Nephron (organoid): ENCODE results near the gene SIGLEC7.

Experiments
- H3K27ac Mint-ChIP-seq, 3 experiments: 2 replicates each; pipeline ENCODE4 v1.8.0; 2020; ENCODE audit warnings: mixed read lengths in 3 of 3, mild to moderate bottlenecking in 2 of 3, moderate library complexity in 1 of 3
- H3K27me3 Mint-ChIP-seq: 2 replicates; pipeline ENCODE4 v1.8.0; 2021; ENCODE audit warnings: low read depth, mild to moderate bottlenecking, moderate library complexity, mixed read lengths
- H3K36me3 Mint-ChIP-seq: 2 replicates; pipeline ENCODE4 v1.8.0; 2020; ENCODE audit warnings: low read depth, mixed read lengths
- H3K4me1 Mint-ChIP-seq: 2 replicates; pipeline ENCODE4 v1.8.0; 2020; ENCODE audit warnings: mixed read lengths
- H3K4me3 Mint-ChIP-seq, 3 experiments: 2 replicates each; pipeline ENCODE4 v1.8.0; 2020; ENCODE audit warnings: mild to moderate bottlenecking in 3 of 3, mixed read lengths in 3 of 3, moderate library complexity in 2 of 3
- H3K9me3 Mint-ChIP-seq: 2 replicates; pipeline ENCODE4 v1.8.0; 2020; ENCODE audit warnings: mixed read lengths
- TF ChIP-seq, protein P1 (sequence below), 3 experiments: fragments of 200-600 bp; sonication (generic); IDR thresholded peaks; one replicate each; pipeline ENCODE4 v1.5.0; 2021; ENCODE audit warnings: antibody characterized with exemption in 3 of 3; ENCODE audit not compliant: unreplicated experiment in 3 of 3

SIGLEC7 gene

DNA sequence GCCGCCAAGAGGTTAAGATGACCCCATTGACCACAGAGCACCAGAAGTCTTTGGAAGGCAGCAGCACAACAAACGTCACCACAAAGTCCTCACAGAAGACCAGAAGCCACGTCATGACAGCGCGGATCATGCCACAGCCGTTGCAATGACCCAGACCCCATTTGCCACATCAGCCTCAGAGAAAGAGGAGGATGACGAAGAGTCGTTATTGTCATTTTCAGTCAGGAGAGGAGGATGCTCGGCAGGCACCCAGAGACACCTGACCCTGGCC is 53.1 kb downstream of the SIGLEC7 start:
- no peaks in the 10 kb centered on the region for H3K36me3 Mint-ChIP-seq
- H3K27me3 Mint-ChIP-seq = peaks cover 28% of the 10 kb centered on the region
- no peaks in the 10 kb centered on the region for H3K4me1 Mint-ChIP-seq
- no peak overlapping the region for H3K27ac Mint-ChIP-seq
- H3K4me3 Mint-ChIP-seq = no peak overlapping the region
- TF ChIP-seq, protein P1, sequence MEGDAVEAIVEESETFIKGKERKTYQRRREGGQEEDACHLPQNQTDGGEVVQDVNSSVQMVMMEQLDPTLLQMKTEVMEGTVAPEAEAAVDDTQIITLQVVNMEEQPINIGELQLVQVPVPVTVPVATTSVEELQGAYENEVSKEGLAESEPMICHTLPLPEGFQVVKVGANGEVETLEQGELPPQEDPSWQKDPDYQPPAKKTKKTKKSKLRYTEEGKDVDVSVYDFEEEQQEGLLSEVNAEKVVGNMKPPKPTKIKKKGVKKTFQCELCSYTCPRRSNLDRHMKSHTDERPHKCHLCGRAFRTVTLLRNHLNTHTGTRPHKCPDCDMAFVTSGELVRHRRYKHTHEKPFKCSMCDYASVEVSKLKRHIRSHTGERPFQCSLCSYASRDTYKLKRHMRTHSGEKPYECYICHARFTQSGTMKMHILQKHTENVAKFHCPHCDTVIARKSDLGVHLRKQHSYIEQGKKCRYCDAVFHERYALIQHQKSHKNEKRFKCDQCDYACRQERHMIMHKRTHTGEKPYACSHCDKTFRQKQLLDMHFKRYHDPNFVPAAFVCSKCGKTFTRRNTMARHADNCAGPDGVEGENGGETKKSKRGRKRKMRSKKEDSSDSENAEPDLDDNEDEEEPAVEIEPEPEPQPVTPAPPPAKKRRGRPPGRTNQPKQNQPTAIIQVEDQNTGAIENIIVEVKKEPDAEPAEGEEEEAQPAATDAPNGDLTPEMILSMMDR (IDR thresholded peaks at IDR 0.05; ENCODE audit: unreplicated experiment in 3 of 3) = no peak
- no peaks in the 10 kb centered on the region for H3K9me3 Mint-ChIP-seq

DNA sequence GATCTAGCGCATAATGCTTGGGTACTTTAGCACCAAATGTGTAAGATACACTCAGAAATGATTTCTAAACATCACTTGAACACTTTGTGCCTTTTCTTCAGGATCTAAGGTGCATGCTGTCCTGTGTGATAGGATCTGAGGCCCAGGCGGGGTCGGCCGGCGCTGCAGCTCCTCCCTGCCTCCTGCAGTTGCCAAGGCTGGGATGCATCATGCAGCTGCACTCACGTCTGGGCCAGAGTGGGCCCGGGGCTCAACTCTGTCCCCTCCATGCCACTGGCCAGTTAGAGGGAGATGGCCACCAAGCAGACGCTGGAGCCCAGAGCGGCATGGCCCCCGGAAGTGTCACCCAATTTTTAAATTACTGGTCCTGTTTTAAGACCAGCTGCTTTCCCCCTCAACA is 53.5 kb downstream of the SIGLEC7 start:
- Mint-ChIP-seq H3K9me3 (peaks cover 2% of the 10 kb centered on the region), H3K36me3 (no peaks in the 10 kb centered on the region), H3K4me3 (no peak overlapping the region), H3K4me1 (no peaks in the 10 kb centered on the region), H3K27ac (no peak overlapping the region), H3K27me3 (peaks cover 26% of the 10 kb centered on the region)
- TF ChIP-seq, protein P1 (IDR thresholded peaks at IDR 0.05; ENCODE audit: unreplicated experiment in 3 of 3) = no peak

DNA sequence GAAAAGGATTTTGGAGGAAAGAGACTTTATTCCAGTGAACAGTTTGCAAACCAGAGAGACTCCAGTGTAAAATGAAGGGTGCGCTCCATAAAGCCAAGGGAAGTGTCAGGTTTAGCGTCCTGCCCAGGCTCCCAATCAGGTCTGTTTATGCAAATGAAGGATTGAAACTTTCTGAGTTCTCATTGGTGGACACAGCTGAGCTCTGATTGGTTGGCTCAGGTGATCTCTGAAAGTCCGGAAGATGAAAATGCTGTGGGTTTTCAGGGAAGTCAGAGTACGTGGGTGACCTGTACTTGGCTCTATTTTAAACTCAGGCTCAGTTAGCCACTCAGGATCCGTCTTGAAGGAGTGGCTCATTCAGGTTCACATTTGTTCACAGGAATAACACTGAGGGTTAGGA is 54.1 kb downstream of the SIGLEC7 start:
- Mint-ChIP-seq H3K27me3 (peaks cover 22% of the 10 kb centered on the region), H3K9me3 (peaks cover 4% of the 10 kb centered on the region), H3K4me1 (no peaks in the 10 kb centered on the region), H3K27ac (no peak overlapping the region), H3K4me3 (no peak overlapping the region), H3K36me3 (no peaks in the 10 kb centered on the region)
- TF ChIP-seq, protein P1 (IDR thresholded peaks at IDR 0.05; ENCODE audit: unreplicated experiment in 3 of 3) = no peak

DNA sequence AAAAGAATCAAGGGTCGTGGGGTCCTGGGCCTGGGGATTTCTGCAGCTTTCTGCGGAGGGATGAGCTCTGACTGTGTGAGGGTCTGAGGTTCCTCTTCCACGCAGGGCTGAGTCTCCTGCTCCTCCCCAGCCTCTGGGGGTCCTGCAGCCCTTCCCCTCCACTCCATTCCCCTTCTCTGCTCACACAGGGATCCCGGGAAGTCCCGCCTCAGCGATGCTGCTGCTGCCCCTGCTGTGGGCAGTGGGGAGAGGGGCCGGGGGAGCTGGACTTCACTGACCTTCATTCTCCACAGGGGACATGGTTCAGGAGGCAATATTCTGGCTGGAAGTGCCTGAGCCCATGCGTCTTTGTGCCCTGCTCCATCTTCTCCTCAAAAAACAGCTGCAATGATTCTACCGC is 56.5 kb downstream of the SIGLEC7 start:
- Mint-ChIP-seq H3K36me3 (no peaks in the 10 kb centered on the region), H3K27me3 (peaks cover 22% of the 10 kb centered on the region), H3K9me3 (peaks cover 4% of the 10 kb centered on the region), H3K4me3 (no peak overlapping the region), H3K27ac (no peak overlapping the region), H3K4me1 (no peaks in the 10 kb centered on the region)
- TF ChIP-seq, protein P1 (IDR thresholded peaks at IDR 0.05; ENCODE audit: unreplicated experiment in 3 of 3) = no peak

DNA sequence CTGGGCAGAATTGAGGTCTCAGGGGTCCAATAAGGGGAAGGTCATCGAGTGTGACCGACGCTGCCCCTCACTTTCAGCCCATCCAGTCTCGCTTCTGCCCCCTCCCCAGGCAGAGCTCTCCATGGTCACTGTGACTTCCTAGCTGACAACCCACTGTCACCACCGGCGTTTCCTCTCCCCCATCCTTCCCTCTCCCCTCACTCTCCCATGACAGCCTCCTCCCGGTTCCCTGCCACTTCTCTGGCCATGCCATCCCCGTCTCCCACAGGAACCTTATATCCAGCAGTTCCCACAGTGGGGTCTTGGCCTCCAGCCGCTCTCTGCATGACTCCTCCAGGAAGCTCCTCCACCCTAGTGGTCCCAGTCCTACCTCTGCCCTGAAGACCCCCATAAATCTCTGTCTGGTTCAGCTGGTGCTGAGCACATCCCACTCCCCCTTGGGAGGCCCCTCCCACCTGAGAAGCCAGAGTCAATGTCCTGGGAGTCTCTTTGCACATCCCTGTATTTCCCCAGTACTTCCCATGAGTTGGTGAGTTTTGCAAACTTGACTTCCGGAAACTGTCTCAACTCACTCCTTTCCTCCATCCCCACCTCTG is 58.1 kb downstream of the SIGLEC7 start:
- no peak overlapping the region for H3K4me3 Mint-ChIP-seq
- no peaks in the 10 kb centered on the region for H3K4me1 Mint-ChIP-seq
- H3K27me3 Mint-ChIP-seq = peaks cover 25% of the 10 kb centered on the region
- no peaks in the 10 kb centered on the region for H3K36me3 Mint-ChIP-seq
- H3K27ac Mint-ChIP-seq = no peak overlapping the region
- peaks cover 4% of the 10 kb centered on the region for H3K9me3 Mint-ChIP-seq
- TF ChIP-seq, protein P1 (IDR thresholded peaks at IDR 0.05; ENCODE audit: unreplicated experiment in 3 of 3) = no peak

DNA sequence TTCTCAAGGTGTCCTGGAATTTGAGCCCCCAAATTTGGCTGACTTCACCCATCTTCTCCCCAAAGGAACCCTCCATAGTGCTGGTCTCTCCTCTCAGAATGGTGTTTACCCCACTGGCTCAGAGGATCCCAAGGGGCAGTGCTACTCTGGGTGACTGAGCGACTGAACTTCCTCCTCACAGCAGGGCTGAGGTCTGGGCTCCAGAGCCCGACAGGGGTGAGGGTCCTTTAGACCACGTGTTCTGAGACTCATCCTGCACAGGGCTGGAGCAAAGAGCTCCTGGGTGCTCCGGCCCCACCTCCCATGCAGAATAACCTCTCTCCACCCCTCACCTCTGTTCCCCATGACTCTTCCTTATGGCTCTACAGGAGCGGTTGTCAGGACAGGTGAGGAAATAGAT is 59.6 kb downstream of the SIGLEC7 start:
- TF ChIP-seq, protein P1 (IDR thresholded peaks at IDR 0.05; ENCODE audit: unreplicated experiment in 3 of 3) = no peak
- no peak overlapping the region for H3K4me3 Mint-ChIP-seq
- H3K27me3 Mint-ChIP-seq = peaks cover 23% of the 10 kb centered on the region
- H3K36me3 Mint-ChIP-seq = no peaks in the 10 kb centered on the region
- H3K9me3 Mint-ChIP-seq = peaks cover 4% of the 10 kb centered on the region
- H3K27ac Mint-ChIP-seq = no peak overlapping the region
- no peaks in the 10 kb centered on the region for H3K4me1 Mint-ChIP-seq
